ENCODE measurements around the gene OR2G3. TPM values are rescaled to one million over a fixed set of nuclear protein-coding genes. Genes with fewer than 3 reads are reported as not detected.

OR2G3 gene
- total and polyA plus RNA-seq, 2 of the 4 experiments (the other 2 are of a cell fraction): not detected

- H3K18ac ChIP-seq (ENCODE audit: low read depth, low read length): no peak within 1 kb of the TSS
- ATAC-seq (ENCODE audit: low read depth) (no peak), DNase-seq (no peak)
- H4K5ac ChIP-seq (ENCODE audit: low read depth, low read length): no peak within 1 kb of the TSS
- H2BK20ac ChIP-seq (ENCODE audit: low read depth, low read length): no peak within 1 kb of the TSS
- no peak within 1 kb of the TSS for H3K4me2 ChIP-seq (ENCODE audit: low read depth, low read length)
- no peak within 1 kb of the TSS for H3K56ac ChIP-seq (ENCODE audit: extremely low read depth, insufficient read depth, low read length)
- H3K9me1 ChIP-seq (ENCODE audit: insufficient read depth, low read length): no peaks in the 10 kb centered on the region
- H2AK9ac ChIP-seq (replicated peaks; ENCODE audit: low read depth, low read length, poor library complexity): no peak within 1 kb of the TSS
- H2BK15ac ChIP-seq (ENCODE audit: low read depth, low read length): no peak within 1 kb of the TSS
- H3K4me3 ChIP-seq (ENCODE audit: insufficient read depth, low read depth, low read length): no peak within 1 kb of the TSS
- H3K4ac ChIP-seq (ENCODE audit: low read depth, low read length): no peak within 1 kb of the TSS
- dilution Hi-C loops (cut with HindIII; ENCODE audit: low sequenced_read_pairs, unreplicated experiment) (no loop called here), in situ Hi-C loops (cut with MboI; ENCODE audit: low sequenced_read_pairs) (no loop called here), intact Hi-C loops (cut with micrococcal nuclease) (no loop called here)
- TF ChIP-seq MAFK (IDR thresholded peaks at IDR 0.05; ENCODE audit: low read depth, low read length): no peak
- TF ChIP-seq MAZ (IDR thresholded peaks at IDR 0.05; ENCODE audit: borderline replicate concordance, low read depth, low read length): no peak
- TF ChIP-seq FOS (IDR thresholded peaks at IDR 0.05; ENCODE audit: low read depth, low read length): no peak
- no peak for TF ChIP-seq RFX5 (IDR thresholded peaks at IDR 0.05; ENCODE audit: low read depth, low read length)
- TF ChIP-seq CTCF (conservative IDR thresholded peaks at IDR 0.05; ENCODE audit: low read depth, low read length): no peak
- no peak for TF ChIP-seq BHLHE40 (IDR thresholded peaks at IDR 0.05; ENCODE audit: low read depth, low read length)
- TF ChIP-seq RCOR1 (IDR thresholded peaks at IDR 0.05; ENCODE audit: insufficient replicate concordance, low read length): no peak
- TF ChIP-seq USF2 (IDR thresholded peaks at IDR 0.05; ENCODE audit: low read depth, low read length): no peak
- no peak within 1 kb of the TSS for H3K23ac ChIP-seq (ENCODE audit: low read depth, low read length)
- H3K27me3 ChIP-seq (ENCODE audit: control insufficient read depth, insufficient read depth, low read length): no peaks in the 10 kb centered on the region
- no peak within 1 kb of the TSS for H4K91ac ChIP-seq (ENCODE audit: insufficient read depth, low read depth, low read length)
- no peak within 1 kb of the TSS for H3K9ac ChIP-seq (ENCODE audit: low read depth, low read length)
- WGBS, 2 experiments (ENCODE audit: extremely low coverage in 2 of 2, insufficient read length in 1 of 2): no CpG with 5 or more reads among the region's 2 CpGs
- no TSS peak for BruUV-seq (replicated peaks)
- no peak within 1 kb of the TSS for H2AFZ ChIP-seq (replicated peaks; ENCODE audit: low read length, poor library complexity)
- no peaks in the 10 kb centered on the region for H4K20me1 ChIP-seq (ENCODE audit: insufficient read depth, low read length)
- peaks cover 8% of the 10 kb centered on the region; the same call in 1 of the 2 replicates for H3K9me3 ChIP-seq (ENCODE audit: control insufficient read depth, insufficient read depth, low read length)
- ChIA-PET CTCF (no interaction called here), POLR2A (ENCODE audit: unreplicated experiment) (no interaction called here)
- H4K8ac ChIP-seq (ENCODE audit: low read depth in 2 of 2, low read length in 2 of 2): no peak within 1 kb of the TSS
- no peaks in the 10 kb centered on the region for H3K4me1 ChIP-seq (ENCODE audit: control insufficient read depth, insufficient read depth, low read length)
- no peaks in the 10 kb centered on the region for H3K36me3 ChIP-seq (ENCODE audit: control insufficient read depth, insufficient read depth, low read length)
- H2BK5ac ChIP-seq (ENCODE audit: low read depth, low read length, poor library complexity, severe bottlenecking): no peak within 1 kb of the TSS
- no peak within 1 kb of the TSS for H2AK5ac ChIP-seq (ENCODE audit: low read depth, low read length)
- H3K14ac ChIP-seq (replicated peaks; ENCODE audit: low read depth, low read length): no peak within 1 kb of the TSS
- no peak within 1 kb of the TSS for H3K27ac ChIP-seq (ENCODE audit: insufficient read depth, low read length)
- H2BK120ac ChIP-seq (ENCODE audit: low read depth, low read length): no peak within 1 kb of the TSS
- no peaks in the 10 kb centered on the region for H3K79me1 ChIP-seq (ENCODE audit: low read depth in 1 of 2, low read length in 2 of 2)
Observed at GRCh38 chr1:247588060-247588459, 17.3 kb upstream of the OR2G3 start, which contains the start of gene OR2G2. Gene OR2G2 (plus strand): TSS chr1:247588360. CDS start chr1:247588360, 0 bp downstream.
